NCI-H1092 treated with DMSO at 0.1 percent for 48 hours (cell line): ENCODE results near the gene EVC2.

Experiments
- DNase-seq: peaks from one replicate; lab custom pipeline; 2025; lab: John Stamatoyannopoulos, UW

EVC2 gene

GRCh38 chr4:5708449-5709206, at the start of gene EVC2:
TSS of gene EVC2 (minus strand) at chr4:5708559. CDS start at chr4:5708513, 46 bp downstream.
- peak; percentile 16 for DNase-seq

- DNase-seq: no peak
Observed at GRCh38 chr4:5757954-5758353, 49.6 kb upstream of the EVC2 start.

GRCh38 chr4:5757536-5757935, 49.2 kb upstream of the EVC2 start:
- DNase-seq: no peak

- no peak for DNase-seq
Observed at GRCh38 chr4:5757091-5757490, 48.7 kb upstream of the EVC2 start.

GRCh38 chr4:5756271-5756670, 47.9 kb upstream of the EVC2 start:
- DNase-seq: no peak

GRCh38 chr4:5755679-5756078, 47.3 kb upstream of the EVC2 start:
- DNase-seq: no peak

- no peak for DNase-seq
Observed at GRCh38 chr4:5755161-5755560, 46.8 kb upstream of the EVC2 start.

- no peak for DNase-seq
Observed at GRCh38 chr4:5754529-5754881, 46.1 kb upstream of the EVC2 start.

GRCh38 chr4:5753766-5754528, 45.6 kb upstream of the EVC2 start:
- DNase-seq: no peak

GRCh38 chr4:5753366-5753765, 45.0 kb upstream of the EVC2 start:
- no peak for DNase-seq

- no peak for DNase-seq
Observed at GRCh38 chr4:5752376-5753184, 44.2 kb upstream of the EVC2 start.

GRCh38 chr4:5751666-5752375, 43.5 kb upstream of the EVC2 start:
- DNase-seq: no peak

GRCh38 chr4:5750946-5751665, 42.7 kb upstream of the EVC2 start:
- no peak for DNase-seq

- no peak for DNase-seq
Observed at GRCh38 chr4:5750052-5750945, 41.9 kb upstream of the EVC2 start.

- no peak for DNase-seq
Observed at GRCh38 chr4:5749568-5749967, 41.2 kb upstream of the EVC2 start.

GRCh38 chr4:5747738-5748375, 39.5 kb upstream of the EVC2 start:
- DNase-seq: no peak

- DNase-seq: no peak
Observed at GRCh38 chr4:5746829-5747737, 38.7 kb upstream of the EVC2 start.

GRCh38 chr4:5746250-5746649, 37.9 kb upstream of the EVC2 start:
- DNase-seq: no peak

GRCh38 chr4:5742968-5743367, 34.6 kb upstream of the EVC2 start:
- no peak for DNase-seq
